ENCODE measurements around the gene SEMA6A. TPM values are rescaled to one million over a fixed set of nuclear protein-coding genes. Genes with fewer than 3 reads are reported as not detected.
A peak's percentile ranks its signal among the peaks of the same experiment; 100 is the strongest.

Gene SEMA6A
- total RNA-seq, 1 experiment from 2014 or later: 406 TPM

GRCh38 chr5:116482394-116482793 lies 92.2 kb downstream of the SEMA6A start:
- H3K36me3 Mint-ChIP-seq: peaks cover 93% of the 10 kb centered on the region

GRCh38 chr5:116480894-116481510 lies 93.6 kb downstream of the SEMA6A start:
- ATAC-seq: peak; percentile 15
- DNase-seq (ENCODE audit: low spot score): no peak
- ChIA-PET CTCF (no interaction called here), POLR2A (no interaction called here)
- Mint-ChIP-seq H3K36me3 (peaks cover 93% of the 10 kb centered on the region), H3K27ac (peak overlapping the region; percentile 84), H3K4me1 (peaks cover 3% of the 10 kb centered on the region), H3K9me3 (no peaks in the 10 kb centered on the region), H3K27me3 (ENCODE audit: low read depth) (no peaks in the 10 kb centered on the region), H3K4me3 (no peak overlapping the region)
- TF ChIP-seq AFF4 (CRISPR knock-in tag; IDR thresholded peaks at IDR 0.05; ENCODE audit: borderline replicate concordance) (no peak), TEAD4 (CRISPR knock-in tag; IDR thresholded peaks at IDR 0.05) (no peak), ZMAT4 (CRISPR knock-in tag; IDR thresholded peaks at IDR 0.05) (0 out of 2 replicates have a peak, but pooled peaks have one; percentile 44)

More at GRCh38 chr5:116482394-116482793, 92.2 kb downstream of the SEMA6A start:
- Mint-ChIP-seq H3K27me3 (ENCODE audit: low read depth) (no peaks in the 10 kb centered on the region), H3K4me3 (no peak overlapping the region), H3K4me1 (peaks cover 3% of the 10 kb centered on the region), H3K27ac (no peak overlapping the region), H3K9me3 (no peaks in the 10 kb centered on the region)
- ChIA-PET POLR2A (no interaction called here), CTCF (no interaction called here)
- no peak for ATAC-seq
- TF ChIP-seq NFYB (CRISPR knock-in tag; conservative IDR thresholded peaks at IDR 0.05; ENCODE audit: low read depth): no peak
- TF ChIP-seq, protein P1, sequence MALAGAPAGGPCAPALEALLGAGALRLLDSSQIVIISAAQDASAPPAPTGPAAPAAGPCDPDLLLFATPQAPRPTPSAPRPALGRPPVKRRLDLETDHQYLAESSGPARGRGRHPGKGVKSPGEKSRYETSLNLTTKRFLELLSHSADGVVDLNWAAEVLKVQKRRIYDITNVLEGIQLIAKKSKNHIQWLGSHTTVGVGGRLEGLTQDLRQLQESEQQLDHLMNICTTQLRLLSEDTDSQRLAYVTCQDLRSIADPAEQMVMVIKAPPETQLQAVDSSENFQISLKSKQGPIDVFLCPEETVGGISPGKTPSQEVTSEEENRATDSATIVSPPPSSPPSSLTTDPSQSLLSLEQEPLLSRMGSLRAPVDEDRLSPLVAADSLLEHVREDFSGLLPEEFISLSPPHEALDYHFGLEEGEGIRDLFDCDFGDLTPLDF (CRISPR knock-in tag; IDR thresholded peaks at IDR 0.05): no peak
- no peak for TF ChIP-seq MYBL2 (CRISPR knock-in tag; IDR thresholded peaks at IDR 0.05)
- TF ChIP-seq NR2C2 (CRISPR knock-in tag; IDR thresholded peaks at IDR 0.05): no peak
- no peak for TF ChIP-seq ZNF232 (CRISPR knock-in tag; IDR thresholded peaks at IDR 0.05)
- no peak for TF ChIP-seq MXD4 (CRISPR knock-in tag; IDR thresholded peaks at IDR 0.05; ENCODE audit: borderline replicate concordance)
- no peak for TF ChIP-seq FOXP1 (CRISPR knock-in tag; IDR thresholded peaks at IDR 0.05; ENCODE audit: borderline replicate concordance)
- TF ChIP-seq JAZF1 (CRISPR knock-in tag; IDR thresholded peaks at IDR 0.05): no peak
- TF ChIP-seq GABPB1 (CRISPR knock-in tag; IDR thresholded peaks at IDR 0.05): no peak
- no peak for TF ChIP-seq ZNF317 (CRISPR knock-in tag; IDR thresholded peaks at IDR 0.05; ENCODE audit: borderline replicate concordance, low read depth)
- no peak for TF ChIP-seq ELF4 (CRISPR knock-in tag; IDR thresholded peaks at IDR 0.05; ENCODE audit: low read depth)
- TF ChIP-seq ZNF425 (CRISPR knock-in tag; conservative IDR thresholded peaks at IDR 0.05): no peak
- TF ChIP-seq NFATC4 (CRISPR knock-in tag; IDR thresholded peaks at IDR 0.05): no peak
- TF ChIP-seq, protein P2, sequence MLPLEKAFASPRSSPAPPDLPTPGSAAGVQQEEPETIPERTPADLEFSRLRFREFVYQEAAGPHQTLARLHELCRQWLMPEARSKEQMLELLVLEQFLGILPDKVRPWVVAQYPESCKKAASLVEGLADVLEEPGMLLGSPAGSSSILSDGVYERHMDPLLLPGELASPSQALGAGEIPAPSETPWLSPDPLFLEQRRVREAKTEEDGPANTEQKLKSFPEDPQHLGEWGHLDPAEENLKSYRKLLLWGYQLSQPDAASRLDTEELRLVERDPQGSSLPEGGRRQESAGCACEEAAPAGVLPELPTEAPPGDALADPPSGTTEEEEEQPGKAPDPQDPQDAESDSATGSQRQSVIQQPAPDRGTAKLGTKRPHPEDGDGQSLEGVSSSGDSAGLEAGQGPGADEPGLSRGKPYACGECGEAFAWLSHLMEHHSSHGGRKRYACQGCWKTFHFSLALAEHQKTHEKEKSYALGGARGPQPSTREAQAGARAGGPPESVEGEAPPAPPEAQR (CRISPR knock-in tag; IDR thresholded peaks at IDR 0.05): no peak
- TF ChIP-seq GRHL2 (CRISPR knock-in tag; IDR thresholded peaks at IDR 0.05; ENCODE audit: insufficient replicate concordance, severe bottlenecking): no peak
- TF ChIP-seq NR3C1 (CRISPR knock-in tag; conservative IDR thresholded peaks at IDR 0.05; ENCODE audit: low read depth): no peak
- no peak for TF ChIP-seq FOXP4 (CRISPR knock-in tag; IDR thresholded peaks at IDR 0.05)
- TF ChIP-seq CDX4 (CRISPR knock-in tag; IDR thresholded peaks at IDR 0.05; ENCODE audit: borderline replicate concordance): no peak
- no peak for DNase-seq (ENCODE audit: low spot score)
